HCT116 (cell line): ENCODE data around the gene PVR.

Experiments
- CEBPB ChIP-seq: IDR thresholded peaks from 2 replicates; pipeline ENCODE4 v1.6.1; 2012; ENCODE audit warnings: low read depth
- CTCF ChIP-seq, 3 experiments: fragments of 200-600 bp in 1 of 3; sonication (generic) in 1 of 3; IDR thresholded peaks in 2 of 3; conservative IDR thresholded peaks in 1 of 3; 2 replicates each; pipeline ENCODE4 v1.5.1; 2012 to 2017; ENCODE audit warnings: low read depth in 2 of 3, low read length in 2 of 3, antibody characterized with exemption in 1 of 3, borderline replicate concordance in 1 of 3, control low read depth in 1 of 3, mild to moderate bottlenecking in 1 of 3, mixed read lengths in 1 of 3, mixed run types in 1 of 3, moderate library complexity in 1 of 3; ENCODE audit not compliant: insufficient read depth in 1 of 3
- EZH2 ChIP-seq: fragments of 200-600 bp; sonication (generic); IDR thresholded peaks from 2 replicates; pipeline ENCODE4 v1.6.1; 2017; ENCODE audit warnings: antibody characterized with exemption, mixed run types
- EZH2phosphoT487 ChIP-seq: fragments of 200-600 bp; IDR thresholded peaks from 2 replicates; pipeline ENCODE4 v1.6.1; 2018; ENCODE audit warnings: antibody characterized with exemption, borderline replicate concordance
- MAX ChIP-seq: IDR thresholded peaks from 2 replicates; pipeline ENCODE4 v1.6.1; 2012
- POLR2A ChIP-seq: IDR thresholded peaks from 2 replicates; pipeline ENCODE4 v1.7.0; 2011; ENCODE audit warnings: borderline replicate concordance; ENCODE audit not compliant: insufficient read depth, insufficient read length; ENCODE audit errors: extremely low read depth
- POLR2AphosphoS5 ChIP-seq: IDR thresholded peaks from 2 replicates; pipeline ENCODE4 v1.6.1; 2011; ENCODE audit warnings: mild to moderate bottlenecking, low read depth, low read length, moderate library complexity
- SIN3A ChIP-seq: IDR thresholded peaks from 2 replicates; pipeline ENCODE4 v1.6.1; 2012; ENCODE audit warnings: low read depth
- ZBTB33 ChIP-seq: IDR thresholded peaks from 2 replicates; pipeline ENCODE4 v1.6.1; 2011; ENCODE audit warnings: mild to moderate bottlenecking, low read length, moderate library complexity; ENCODE audit not compliant: insufficient replicate concordance; ENCODE audit errors: extremely low read depth

- TF ChIP-seq CEBPB (no peak), CTCF (IDR thresholded peaks at IDR 0.05 in 2 of 3, conservative IDR thresholded peaks at IDR 0.05 in 1 of 3; ENCODE audit: borderline replicate concordance in 1 of 3, insufficient read depth in 1 of 3, low read depth in 2 of 3, low read length in 2 of 3) (peak; percentile 63 to 90 (median 88); a peak in 5 of 6 replicates), POLR2AphosphoS5 (no peak; the same call in 1 of the 2 replicates), MAX (no peak), POLR2A (no peak), EZH2 (no peak), SIN3A (no peak), ZBTB33 (no peak), EZH2phosphoT487 (no peak)
Observed at GRCh38 chr19:44657211-44657921, 13.7 kb downstream of the PVR start.
